ENCODE data around the gene CSTB.
"Not testable (repeated sequence)": the region's sequence is repeated elsewhere in the genome, so short reads cannot be mapped to it uniquely, and the experiment has no call there.

Gene CSTB

GRCh38 chr21:43775795-43776430 lies at the start of gene CSTB:
Gene CSTB (minus strand): TSS chr21:43776308. CDS start chr21:43776269, 39 bp downstream.
- peak; percentile 84 for DNase-seq

GRCh38 chr21:43825242-43825935 lies 49.3 kb upstream of the CSTB start:
- DNase-seq, result no peak

GRCh38 chr21:43824333-43825241 lies 48.5 kb upstream of the CSTB start:
- no peak for DNase-seq

GRCh38 chr21:43822741-43823140 lies 46.6 kb upstream of the CSTB start:
- DNase-seq, result not testable (repeated sequence)

- DNase-seq, result not testable (repeated sequence)
Measured at GRCh38 chr21:43822166-43822565, 46.1 kb upstream of the CSTB start.

GRCh38 chr21:43820466-43820865 lies 44.4 kb upstream of the CSTB start:
- DNase-seq, result no peak

- no peak for DNase-seq
Measured at GRCh38 chr21:43819511-43820405, 43.6 kb upstream of the CSTB start.

GRCh38 chr21:43818685-43819084 lies 42.6 kb upstream of the CSTB start:
- DNase-seq, result no peak

GRCh38 chr21:43817157-43818086 lies 41.3 kb upstream of the CSTB start:
- DNase-seq, result no peak

- DNase-seq, result no peak
Measured at GRCh38 chr21:43816611-43817071, 40.5 kb upstream of the CSTB start.

- DNase-seq, result no peak
Measured at GRCh38 chr21:43815991-43816390, 39.9 kb upstream of the CSTB start.

- no peak for DNase-seq
Measured at GRCh38 chr21:43815107-43815613, 39.1 kb upstream of the CSTB start.

- no peak for DNase-seq
Measured at GRCh38 chr21:43814215-43815106, 38.4 kb upstream of the CSTB start.

- no peak for DNase-seq
Measured at GRCh38 chr21:43813656-43813980, 37.5 kb upstream of the CSTB start.

- no peak for DNase-seq
Measured at GRCh38 chr21:43812957-43813655, 37.0 kb upstream of the CSTB start.

GRCh38 chr21:43812139-43812821 lies 36.2 kb upstream of the CSTB start:
- no peak for DNase-seq

- no peak for DNase-seq
Measured at GRCh38 chr21:43811262-43812105, 35.4 kb upstream of the CSTB start.

Data from hematopoietic multipotent progenitor cell treated with erythropoietin and hydrocortisone succinate and interleukin-3 and kit ligand, for 6 days (in vitro differentiated cells).